DMS153 (cell line): ENCODE results near the gene CST1.
"Not testable (repeated sequence)": the region's sequence is repeated elsewhere in the genome, so short reads cannot be mapped to it uniquely, and the experiment has no call there.

Experiments used
- DNase-seq: peaks from one replicate; lab custom pipeline; 2025; lab: John Stamatoyannopoulos, UW

The CST1 gene

GRCh38 chr20:23754731-23755130 lies 4.0 kb upstream of the CST1 start:
- DNase-seq: no peak

DNA sequence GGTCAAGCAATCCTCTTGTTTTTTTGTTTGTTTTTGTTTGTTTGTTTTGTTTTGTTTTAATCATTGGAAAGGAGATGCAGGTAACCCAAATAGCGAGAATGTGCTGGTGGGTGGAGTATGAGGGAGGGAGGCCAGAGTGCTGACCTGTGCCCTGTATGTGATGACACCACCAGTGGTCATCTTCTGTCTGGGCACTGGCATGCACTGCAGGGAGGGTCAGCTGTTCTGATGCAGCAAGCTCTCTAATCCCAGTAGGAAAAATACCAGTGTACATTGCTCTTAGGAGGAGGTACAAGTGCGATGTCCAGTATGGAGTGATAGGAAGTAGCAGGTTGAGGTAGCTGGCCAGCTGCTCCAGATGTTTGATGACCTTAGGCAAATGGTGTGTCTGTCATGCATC lies 2.9 kb upstream of the CST1 start:
- no peak for DNase-seq

DNA sequence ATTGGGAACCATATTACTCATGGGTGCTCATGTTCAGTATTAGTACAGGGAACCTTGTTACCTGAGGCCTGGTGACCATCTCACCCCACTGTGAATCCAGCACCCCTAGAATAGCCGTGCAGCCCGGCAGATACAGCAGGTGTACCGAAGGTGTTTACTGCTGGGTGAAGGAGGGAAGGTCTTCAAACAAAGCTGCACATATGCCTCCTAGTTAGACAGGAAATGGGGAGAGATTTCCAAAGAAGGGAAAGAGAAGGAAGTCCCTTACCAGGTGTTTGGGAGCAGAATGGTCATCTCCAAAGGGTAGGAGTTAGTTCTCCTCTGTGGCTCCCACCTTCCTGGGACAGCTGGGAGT lies 2.4 kb upstream of the CST1 start:
- DNase-seq: no peak

GRCh38 chr20:23752481-23753193 lies 1.9 kb upstream of the CST1 start:
- no peak for DNase-seq

- no peak for DNase-seq
These were observed 1.3 kb upstream of the CST1 start for GRCh38 chr20:23752019-23752418.

GRCh38 chr20:23749746-23750145 lies 989 bp downstream of the CST1 start:
- DNase-seq: no peak

GRCh38 chr20:23748975-23749374 lies 1.8 kb downstream of the CST1 start:
- not testable (repeated sequence) for DNase-seq

GRCh38 chr20:23747551-23747950 lies 3.2 kb downstream of the CST1 start:
- DNase-seq: not testable (repeated sequence)

DNA sequence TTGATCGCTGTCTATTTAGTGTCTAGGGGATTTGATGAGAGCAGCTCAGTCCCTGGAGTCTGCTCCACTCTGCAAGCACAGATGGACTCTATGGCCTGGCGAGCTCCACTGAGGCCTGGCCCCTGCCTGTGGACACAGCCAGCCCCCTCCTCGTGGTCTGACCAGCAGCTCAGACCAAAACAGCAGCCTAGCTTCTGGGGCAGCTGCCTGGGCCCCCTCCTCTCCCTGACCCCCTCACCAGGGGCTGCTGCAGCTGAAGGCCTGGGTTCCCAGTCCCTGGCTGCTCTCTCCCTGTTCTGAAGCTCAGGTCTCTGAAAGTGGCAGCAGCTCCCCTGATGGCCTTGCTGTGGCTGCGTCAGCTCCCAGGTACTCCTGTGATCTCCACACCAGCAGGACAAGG lies 3.6 kb downstream of the CST1 start:
- not testable (repeated sequence) for DNase-seq

GRCh38 chr20:23746321-23746720 lies 4.4 kb downstream of the CST1 start:
- DNase-seq: no peak

DNA sequence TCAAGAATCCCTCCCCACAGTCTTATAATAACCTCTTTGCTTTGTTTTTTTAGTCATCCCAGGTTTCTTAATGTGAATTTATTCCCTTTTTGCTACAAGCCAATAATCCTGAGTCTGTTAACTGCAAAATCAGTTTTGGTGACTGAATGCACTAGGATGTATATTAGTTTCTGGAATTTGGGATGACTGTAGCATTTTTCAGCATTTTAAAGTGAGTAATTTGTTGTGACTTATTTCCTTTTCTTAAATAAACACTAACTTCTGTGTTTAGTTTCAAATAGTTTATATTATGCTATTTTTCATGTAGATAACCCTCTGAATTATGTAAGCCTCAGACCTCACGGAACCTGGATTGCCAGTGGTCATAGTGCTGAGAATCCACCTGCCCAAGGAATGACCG lies 5.5 kb downstream of the CST1 start:
- no peak for DNase-seq

- no peak for DNase-seq
These were observed 5.9 kb downstream of the CST1 start for GRCh38 chr20:23744817-23745216.

DNA sequence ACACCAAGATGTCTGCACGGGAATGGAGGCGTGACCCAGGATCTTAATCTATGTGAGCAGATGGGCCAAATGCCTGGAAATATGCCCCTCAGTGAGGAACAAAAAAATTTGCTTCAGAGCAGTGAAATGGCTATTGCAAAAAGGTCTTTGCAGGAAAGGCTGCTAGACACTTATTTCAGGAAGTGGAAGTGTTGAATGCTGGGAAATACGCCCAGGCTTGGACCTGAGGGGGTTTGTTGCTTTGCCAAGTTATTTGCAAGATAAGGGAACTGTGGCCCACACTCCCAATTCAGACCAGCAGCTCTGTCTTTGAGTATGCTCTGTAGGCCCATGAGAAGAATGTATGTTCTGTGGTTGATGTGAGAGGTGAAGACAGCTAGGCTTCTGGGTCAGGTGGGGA lies 15.3 kb downstream of the CST1 start:
- not testable (repeated sequence) for DNase-seq

- not testable (repeated sequence) for DNase-seq
These were observed 15.8 kb downstream of the CST1 start for GRCh38 chr20:23734949-23735348.

DNA sequence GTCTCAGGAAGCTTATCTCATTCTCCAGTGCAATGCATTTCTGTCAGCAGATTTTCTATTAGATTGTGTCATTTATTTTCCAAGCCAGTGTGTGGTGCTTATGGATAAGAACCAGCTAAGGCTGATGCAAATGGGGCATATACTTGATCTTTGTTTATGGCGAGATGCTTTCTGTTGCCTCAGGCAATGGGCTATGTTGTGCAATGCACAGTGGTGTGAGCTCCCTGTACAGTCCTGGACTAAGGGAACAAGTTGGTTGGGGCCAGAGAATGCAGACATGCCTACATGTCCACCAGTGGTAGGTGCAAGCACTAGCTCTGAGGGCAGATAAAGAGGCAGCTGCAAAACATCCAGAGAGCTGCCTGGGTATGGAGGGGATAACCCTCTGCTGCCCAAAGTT lies 16.3 kb downstream of the CST1 start:
- DNase-seq: not testable (repeated sequence)

DNA sequence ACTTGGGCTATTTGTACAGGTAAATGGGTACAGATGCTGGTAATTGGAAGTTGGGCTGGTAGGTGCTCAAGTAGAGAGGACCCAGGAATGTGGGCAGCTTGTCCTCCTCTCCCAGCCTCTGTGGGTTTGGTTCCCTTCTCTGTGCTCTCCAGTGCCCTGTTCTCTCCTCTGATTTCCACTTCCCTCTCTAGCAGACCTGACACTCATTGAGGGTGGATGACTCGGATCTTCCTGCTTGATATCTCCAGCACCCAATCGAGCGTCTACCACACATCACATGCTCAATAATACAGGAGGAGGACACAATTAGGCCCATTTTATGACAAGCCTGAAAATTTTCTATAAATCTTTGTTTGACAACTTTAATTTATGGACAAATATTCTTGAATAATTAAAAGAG lies 23.7 kb downstream of the CST1 start:
- no peak for DNase-seq

GRCh38 chr20:23725102-23725501 lies 25.6 kb downstream of the CST1 start:
- no peak for DNase-seq

- not testable (repeated sequence) for DNase-seq
These were observed 27.0 kb downstream of the CST1 start for GRCh38 chr20:23723659-23724307.

DNA sequence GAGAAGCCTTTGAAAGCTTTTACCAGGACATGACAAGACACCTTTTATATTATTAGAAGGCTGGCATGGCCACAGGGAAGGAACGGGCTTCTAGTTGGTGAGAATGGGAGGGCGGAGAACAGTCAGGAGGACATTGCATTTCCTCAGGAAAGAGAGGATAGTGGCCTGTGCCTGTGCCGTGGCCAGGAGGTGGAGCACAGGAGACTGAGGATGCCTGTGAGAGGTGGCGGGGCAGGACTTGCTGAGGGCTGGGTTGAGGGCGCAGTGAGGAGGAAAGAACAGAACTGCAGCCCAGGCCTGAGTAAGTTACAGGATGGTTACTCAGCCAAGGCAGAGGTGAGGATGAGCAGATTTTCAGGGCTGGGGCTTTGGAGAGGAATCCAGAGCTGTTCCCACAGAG lies 27.9 kb downstream of the CST1 start:
- not testable (repeated sequence) for DNase-seq

- DNase-seq: no peak
These were observed 28.8 kb downstream of the CST1 start for GRCh38 chr20:23721962-23722361.

GRCh38 chr20:23719351-23719750 lies 31.4 kb downstream of the CST1 start:
- DNase-seq: not testable (repeated sequence)

DNA sequence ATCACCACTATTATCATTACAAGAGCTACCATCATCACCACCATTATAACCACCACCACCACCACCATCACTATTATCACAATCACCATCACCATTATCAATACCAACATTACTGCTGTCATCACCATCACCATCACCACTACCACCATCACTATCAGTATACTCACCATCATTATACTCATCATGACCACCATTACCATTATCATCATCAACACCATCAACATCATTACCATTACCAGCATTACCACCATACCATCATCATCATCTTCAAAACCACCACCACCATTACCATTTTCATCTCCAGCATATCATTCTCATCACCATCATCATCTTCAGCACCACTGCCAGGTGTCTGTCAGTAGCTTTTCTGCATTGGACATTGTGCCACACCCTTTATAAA lies 39.0 kb downstream of the CST1 start:
- not testable (repeated sequence) for DNase-seq

DNA sequence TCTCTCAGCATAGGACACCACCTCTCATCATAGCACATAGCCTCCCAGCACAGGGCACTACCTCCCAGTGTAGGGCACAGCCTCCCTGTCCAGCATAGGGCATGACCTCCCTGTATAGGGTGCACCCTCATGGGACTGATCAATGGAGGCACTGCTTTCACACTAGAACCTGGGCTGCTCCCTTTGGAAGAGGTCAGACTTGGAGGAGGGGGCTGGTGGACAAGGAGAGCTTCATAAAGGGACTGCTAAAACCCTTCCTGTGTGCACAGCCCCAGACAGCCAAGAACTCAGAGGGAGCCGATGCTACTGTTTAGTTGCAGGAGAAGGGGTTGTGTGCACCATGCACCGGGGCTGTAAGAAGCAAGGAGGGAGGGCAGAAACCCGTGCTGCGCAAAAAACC lies 40.0 kb downstream of the CST1 start:
- no peak for DNase-seq

GRCh38 chr20:23705895-23706294 lies 44.8 kb downstream of the CST1 start:
- DNase-seq: no peak
